HAP-1 (cell line): ENCODE data around the gene BRWD1.

Source experiments
- DNase-seq, 2 experiments: peaks; one replicate each; pipeline ENCODE4 v3.0.0-alpha.2; 2016 to 2020; ENCODE audit warnings: low spot score in 2 of 2
- H3K27me3 ChIP-seq: fragments of 250-450 bp; sonication (Bioruptor Pico); 2 replicates; pipeline ENCODE4 v1.5.1; 2020; ENCODE audit warnings: low read depth, mild to moderate bottlenecking, moderate library complexity
- H3K36me3 ChIP-seq: fragments of 250-450 bp; sonication (Bioruptor Pico); replicated peaks from 2 replicates; pipeline ENCODE4 v1.5.1; 2020; ENCODE audit warnings: mild to moderate bottlenecking
- H3K4me1 ChIP-seq: fragments of 250-450 bp; sonication (Bioruptor Pico); 2 replicates; pipeline ENCODE4 v1.5.1; 2020; ENCODE audit warnings: mild to moderate bottlenecking
- H3K4me3 ChIP-seq: fragments of 250-450 bp; sonication (Bioruptor Pico); 2 replicates; pipeline ENCODE4 v1.5.1; 2020; ENCODE audit warnings: mild to moderate bottlenecking, moderate library complexity
- H3K9me3 ChIP-seq: fragments of 250-450 bp; sonication (Bioruptor Pico); 2 replicates; pipeline ENCODE4 v1.5.1; 2020; ENCODE audit warnings: mild to moderate bottlenecking, moderate library complexity
- in situ Hi-C: fragments of 300-500 bp; cut with MboI; formaldehyde crosslinking; loops from 3 replicates; pipeline ENCODE4 v1.14.3; 2020; ENCODE audit warnings: low sequenced_read_pairs, inconsistent platforms, mixed read lengths

BRWD1 gene

DNA sequence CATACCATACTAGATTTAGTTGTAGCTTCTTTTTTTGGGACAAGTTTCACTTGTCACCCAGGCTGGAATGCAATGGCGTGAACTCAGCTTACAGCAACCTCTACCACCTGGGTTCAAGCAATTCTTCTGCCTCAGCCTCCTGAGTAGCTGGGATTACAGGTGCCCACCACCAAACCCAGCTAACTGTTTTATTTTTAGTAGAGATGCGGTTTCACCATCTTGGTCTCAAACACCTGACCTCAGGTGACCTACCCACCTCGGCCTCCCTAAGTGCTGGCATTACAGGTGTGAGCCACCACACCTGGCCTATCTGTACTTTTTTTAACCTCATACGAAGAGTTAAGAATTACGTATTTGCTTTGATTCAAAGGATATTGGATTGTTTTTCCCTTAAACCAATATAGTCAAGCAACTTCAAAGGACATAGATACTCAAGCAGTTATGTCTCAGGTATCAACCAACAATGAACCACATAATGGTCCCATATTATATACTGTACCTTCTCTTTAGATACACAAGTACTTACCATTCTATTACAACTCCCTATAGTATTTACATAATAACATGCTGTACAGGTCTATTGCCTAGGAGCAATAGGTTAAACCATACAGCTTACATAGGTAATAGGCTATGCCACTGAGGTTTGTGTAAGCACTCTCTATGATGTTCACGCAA lies 28.0 kb upstream of the BRWD1 start:
- H3K36me3 ChIP-seq: peaks cover 50% of the 10 kb centered on the region
- H3K4me3 ChIP-seq: no peak overlapping the region
- in situ Hi-C loops: no loop called here
- H3K27me3 ChIP-seq: no peaks in the 10 kb centered on the region
- DNase-seq: no peak
- peaks cover 18% of the 10 kb centered on the region for H3K4me1 ChIP-seq
- H3K9me3 ChIP-seq: no peaks in the 10 kb centered on the region

GRCh38 chr21:39340687-39341086 lies 27.3 kb upstream of the BRWD1 start:
- Histone ChIP-seq H3K9me3 (no peaks in the 10 kb centered on the region), H3K4me3 (no peak overlapping the region), H3K36me3 (peaks cover 43% of the 10 kb centered on the region), H3K27me3 (no peaks in the 10 kb centered on the region), H3K4me1 (peaks cover 14% of the 10 kb centered on the region)
- peak in 1 of 2 experiments; percentile 1 for DNase-seq
- in situ Hi-C loops: no loop called here

DNA sequence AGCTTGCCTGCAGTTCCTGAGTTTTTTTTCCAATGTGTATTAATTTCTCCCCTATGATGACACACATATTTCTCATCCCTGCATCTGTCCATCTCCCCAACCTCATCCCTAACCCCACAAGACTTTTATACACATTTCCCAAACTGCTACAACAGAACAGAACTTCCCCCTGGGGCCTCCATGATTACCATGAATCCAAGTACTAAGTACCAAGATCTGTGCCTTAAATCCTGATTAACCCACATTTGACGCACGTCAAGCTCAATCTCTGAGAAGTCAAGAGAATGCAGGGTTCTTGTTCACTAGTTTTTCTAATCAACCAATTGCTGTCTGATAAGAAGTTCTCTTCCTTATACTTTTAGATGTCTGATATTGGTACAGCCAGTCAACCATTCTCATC lies 25.8 kb upstream of the BRWD1 start:
- no peaks in the 10 kb centered on the region for H3K27me3 ChIP-seq
- no peak overlapping the region for H3K4me3 ChIP-seq
- H3K4me1 ChIP-seq: peaks cover 7% of the 10 kb centered on the region
- in situ Hi-C loops: no loop called here
- H3K36me3 ChIP-seq: peaks cover 28% of the 10 kb centered on the region
- no peaks in the 10 kb centered on the region for H3K9me3 ChIP-seq
- peak in 1 of 2 experiments; percentile 2 for DNase-seq

DNA sequence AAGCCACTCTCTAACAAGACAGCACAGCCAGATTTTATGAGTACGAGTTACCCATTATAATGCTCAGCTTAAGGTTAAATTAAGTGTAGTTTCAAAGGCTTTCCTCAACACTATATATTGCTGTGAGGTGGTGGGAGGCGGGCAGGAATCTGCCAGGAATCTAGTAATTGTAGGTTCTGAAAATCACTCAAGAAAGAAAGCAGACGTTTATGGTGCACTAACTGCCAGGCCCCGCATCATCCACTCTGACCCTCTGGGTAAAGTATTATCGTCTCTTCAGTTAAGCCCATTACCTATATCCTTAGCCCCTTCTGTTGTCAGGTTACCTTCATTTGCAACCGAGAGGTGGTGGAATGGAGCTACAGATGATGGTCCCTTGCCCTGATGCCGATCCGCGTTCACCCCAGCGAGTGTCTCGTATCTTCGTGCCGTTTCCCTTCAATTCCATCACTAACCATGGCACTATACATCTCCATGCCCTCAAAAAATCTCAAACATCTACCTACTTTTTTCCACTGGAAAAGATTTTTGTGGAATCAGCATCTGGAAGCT lies 23.1 kb upstream of the BRWD1 start:
- Histone ChIP-seq H3K4me3 (no peak overlapping the region), H3K9me3 (no peaks in the 10 kb centered on the region), H3K27me3 (no peaks in the 10 kb centered on the region), H3K36me3 (peaks cover 5% of the 10 kb centered on the region), H3K4me1 (peaks cover 7% of the 10 kb centered on the region)
- in situ Hi-C loops: no loop called here
- DNase-seq: peak; percentile 24 to 57

- H3K27me3 ChIP-seq: no peaks in the 10 kb centered on the region
- no peaks in the 10 kb centered on the region for H3K9me3 ChIP-seq
- H3K4me1 ChIP-seq: peaks cover 7% of the 10 kb centered on the region
- no peak overlapping the region for H3K4me3 ChIP-seq
- DNase-seq: no peak
- H3K36me3 ChIP-seq: no peaks in the 10 kb centered on the region
- in situ Hi-C loops: no loop called here
Observed at GRCh38 chr21:39334611-39335010, 21.2 kb upstream of the BRWD1 start.

GRCh38 chr21:39332175-39332574 lies 18.7 kb upstream of the BRWD1 start:
- no peak overlapping the region for H3K4me3 ChIP-seq
- H3K4me1 ChIP-seq: peaks cover 7% of the 10 kb centered on the region
- DNase-seq: no peak
- H3K27me3 ChIP-seq: no peaks in the 10 kb centered on the region
- H3K9me3 ChIP-seq: no peaks in the 10 kb centered on the region
- in situ Hi-C loops: no loop called here
- H3K36me3 ChIP-seq: no peaks in the 10 kb centered on the region

DNA sequence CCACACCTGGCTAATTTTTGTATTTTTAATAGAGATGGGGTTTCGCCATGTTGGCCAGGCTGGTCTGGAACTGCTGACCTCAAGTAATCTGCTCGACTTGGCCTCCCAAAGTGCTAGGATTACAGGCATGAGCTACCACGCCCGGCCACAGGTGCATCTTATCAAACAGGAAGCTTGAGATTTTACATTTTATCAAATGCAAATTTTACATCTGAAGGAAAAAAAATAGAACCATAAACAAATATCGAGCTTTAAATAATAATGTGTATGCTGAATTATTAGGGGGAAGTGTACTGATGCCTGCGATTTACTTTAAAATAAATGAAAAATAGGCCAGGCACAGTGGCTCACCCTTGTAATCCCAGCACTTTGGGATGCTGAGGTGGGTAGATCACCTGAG lies 16.6 kb upstream of the BRWD1 start:
- H3K4me3 ChIP-seq: no peak overlapping the region
- H3K9me3 ChIP-seq: no peaks in the 10 kb centered on the region
- in situ Hi-C loops: no loop called here
- H3K4me1 ChIP-seq: no peaks in the 10 kb centered on the region
- no peaks in the 10 kb centered on the region for H3K27me3 ChIP-seq
- no peak for DNase-seq
- H3K36me3 ChIP-seq: no peaks in the 10 kb centered on the region

- no peak for DNase-seq
- Histone ChIP-seq H3K4me1 (no peaks in the 10 kb centered on the region), H3K36me3 (no peaks in the 10 kb centered on the region), H3K4me3 (no peak overlapping the region), H3K27me3 (no peaks in the 10 kb centered on the region), H3K9me3 (no peaks in the 10 kb centered on the region)
- in situ Hi-C loops: no loop called here
Observed at GRCh38 chr21:39327727-39328126, 14.3 kb upstream of the BRWD1 start.

DNA sequence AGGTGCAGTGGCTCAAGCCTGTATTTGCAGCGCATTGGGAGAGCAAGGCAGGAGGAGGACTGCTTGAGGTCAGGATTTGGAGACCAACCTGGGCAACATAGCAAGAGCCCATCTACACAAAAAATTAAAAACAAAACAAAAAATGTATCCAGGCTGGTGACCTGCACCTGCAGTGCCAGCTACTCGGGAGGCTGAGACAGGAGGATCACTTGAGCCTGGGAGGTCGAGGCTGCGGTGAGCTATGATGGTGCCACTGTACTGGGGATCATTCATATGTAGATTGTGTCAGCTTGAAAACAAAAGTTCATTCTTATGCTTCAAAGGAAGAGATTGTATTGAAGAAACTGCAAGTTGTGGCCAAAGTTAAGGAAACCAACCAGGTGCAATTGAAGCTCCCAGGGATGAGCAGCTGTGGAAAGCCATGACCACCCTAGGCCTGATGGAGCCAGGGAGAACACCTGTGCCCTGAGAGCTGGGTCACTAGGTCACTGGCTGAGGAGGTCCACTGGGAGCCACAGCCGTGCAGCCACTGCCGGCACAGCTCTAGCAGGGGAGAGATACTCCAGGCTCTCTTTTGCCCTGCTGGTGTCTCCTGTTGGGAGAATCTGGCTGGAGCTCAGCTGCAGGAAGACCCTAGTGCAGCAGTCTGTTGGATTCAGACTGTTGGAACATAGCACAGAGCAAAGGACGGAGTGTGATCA lies 13.3 kb upstream of the BRWD1 start:
- in situ Hi-C loops: no loop called here
- H3K9me3 ChIP-seq: no peaks in the 10 kb centered on the region
- DNase-seq: no peak
- H3K4me1 ChIP-seq: no peaks in the 10 kb centered on the region
- no peaks in the 10 kb centered on the region for H3K36me3 ChIP-seq
- no peaks in the 10 kb centered on the region for H3K27me3 ChIP-seq
- H3K4me3 ChIP-seq: no peak overlapping the region

DNA sequence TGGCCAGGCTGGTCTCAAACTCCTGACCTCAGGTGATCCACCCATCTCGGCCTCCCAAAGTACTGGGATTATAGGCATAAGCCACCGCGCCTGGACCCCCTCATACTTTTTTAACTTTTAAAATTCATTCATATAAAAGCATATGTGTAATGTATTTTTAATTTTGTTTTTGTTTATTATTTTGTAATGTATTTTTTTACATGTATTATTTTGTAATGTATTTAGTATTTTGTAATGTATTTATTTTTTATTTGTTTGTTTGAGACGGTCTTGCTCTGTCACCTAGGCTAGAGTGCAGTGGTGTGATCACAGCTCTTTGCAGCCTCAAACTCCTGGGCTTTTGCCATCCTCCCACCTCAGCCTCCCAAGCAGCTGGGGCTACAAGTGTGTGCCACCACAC lies 12.0 kb upstream of the BRWD1 start:
- no peak for DNase-seq
- Histone ChIP-seq H3K27me3 (no peaks in the 10 kb centered on the region), H3K4me3 (no peak overlapping the region), H3K9me3 (no peaks in the 10 kb centered on the region), H3K36me3 (no peaks in the 10 kb centered on the region), H3K4me1 (no peaks in the 10 kb centered on the region)
- in situ Hi-C loops: no loop called here

DNA sequence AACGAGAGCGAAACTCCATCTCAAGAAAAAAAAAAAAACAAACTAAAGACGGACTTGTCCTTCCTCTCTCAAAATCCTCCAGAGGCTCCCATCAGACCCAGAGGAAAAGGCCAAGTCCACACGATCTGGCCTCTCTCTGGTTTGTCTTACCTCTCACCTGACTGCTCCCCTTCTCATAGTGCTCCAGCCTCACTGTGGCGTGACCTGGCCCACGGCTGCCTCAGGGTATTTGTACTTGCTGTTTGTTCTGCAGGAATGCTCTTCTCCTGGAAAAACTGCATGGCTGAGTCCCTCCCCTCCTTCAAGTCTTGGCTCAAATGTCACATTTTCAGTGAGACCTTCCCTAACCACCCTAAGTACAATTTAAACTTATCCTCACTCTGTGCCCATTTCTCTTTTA lies 8.0 kb upstream of the BRWD1 start:
- no peaks in the 10 kb centered on the region for H3K27me3 ChIP-seq
- in situ Hi-C loops: no loop called here
- H3K4me3 ChIP-seq: no peak overlapping the region
- no peaks in the 10 kb centered on the region for H3K36me3 ChIP-seq
- H3K4me1 ChIP-seq: no peaks in the 10 kb centered on the region
- H3K9me3 ChIP-seq: no peaks in the 10 kb centered on the region
- DNase-seq: no peak

DNA sequence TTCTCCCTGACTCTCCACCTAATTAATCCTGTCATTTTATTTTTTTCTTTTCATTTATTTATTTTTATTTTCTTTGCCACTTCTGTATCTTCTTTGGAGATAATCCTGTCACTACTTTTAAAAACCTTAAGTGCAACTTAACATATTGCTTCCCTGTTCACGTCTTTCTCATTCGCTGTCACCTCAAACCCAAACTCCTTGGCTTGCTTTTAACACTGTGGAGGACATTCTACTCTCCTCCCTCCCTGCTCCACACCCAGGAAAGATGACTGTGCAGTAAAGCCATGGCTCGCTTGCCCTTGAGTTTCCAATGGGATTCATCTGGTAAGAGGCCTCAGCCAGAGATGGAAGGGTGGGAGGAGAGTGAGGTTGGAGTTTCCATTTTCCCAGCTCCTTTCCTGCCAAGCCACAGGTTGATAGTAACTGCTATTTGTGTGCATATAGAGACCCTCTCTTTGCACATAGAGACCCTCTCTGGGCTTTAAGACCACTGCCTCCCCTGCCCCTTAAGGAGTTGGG lies 6.4 kb upstream of the BRWD1 start:
- in situ Hi-C loops: no loop called here
- H3K36me3 ChIP-seq: no peaks in the 10 kb centered on the region
- no peaks in the 10 kb centered on the region for H3K27me3 ChIP-seq
- H3K4me1 ChIP-seq: no peaks in the 10 kb centered on the region; the same call in 1 of the 2 replicates
- H3K9me3 ChIP-seq: no peaks in the 10 kb centered on the region
- H3K4me3 ChIP-seq: no peak overlapping the region
- DNase-seq: no peak

DNA sequence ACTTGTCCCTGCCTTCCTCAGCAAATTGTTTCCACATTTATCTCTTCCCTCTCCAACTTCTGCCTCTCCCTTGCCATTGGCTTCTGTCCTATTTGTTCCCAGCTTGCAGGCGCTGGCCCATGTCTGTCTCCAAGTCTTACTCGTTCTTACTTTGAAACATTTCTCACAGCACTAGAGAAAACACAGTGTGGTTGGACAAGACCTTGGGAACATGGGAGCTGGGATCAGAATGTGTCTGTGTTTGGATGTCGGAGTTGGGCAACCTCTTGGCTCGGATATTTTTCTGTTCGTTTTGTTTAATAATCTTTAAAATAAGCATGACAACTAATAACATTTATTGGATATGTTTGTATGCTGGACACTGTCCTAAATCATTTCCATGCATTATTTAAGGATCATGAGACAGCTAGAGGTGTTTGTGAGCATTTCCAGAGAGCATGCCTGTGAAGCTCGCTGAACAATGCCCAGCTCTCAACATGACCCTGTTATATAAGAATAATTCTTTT lies 5.9 kb upstream of the BRWD1 start:
- Histone ChIP-seq H3K4me1 (no peaks in the 10 kb centered on the region; the same call in 1 of the 2 replicates), H3K9me3 (no peaks in the 10 kb centered on the region), H3K36me3 (no peaks in the 10 kb centered on the region), H3K4me3 (no peak overlapping the region), H3K27me3 (no peaks in the 10 kb centered on the region)
- in situ Hi-C loops: no loop called here
- no peak for DNase-seq
